ENCODE measurements around the gene RYR1. TPM values are rescaled to one million over a fixed set of nuclear protein-coding genes. Genes with fewer than 3 reads are reported as not detected.

Gene RYR1
- total and polyA plus RNA-seq, 2 of the 13 experiments (the other 11 are each of a cell fraction or from before 2014, with no cell fraction given) = 0.03 TPM; not detected in 1

DNA sequence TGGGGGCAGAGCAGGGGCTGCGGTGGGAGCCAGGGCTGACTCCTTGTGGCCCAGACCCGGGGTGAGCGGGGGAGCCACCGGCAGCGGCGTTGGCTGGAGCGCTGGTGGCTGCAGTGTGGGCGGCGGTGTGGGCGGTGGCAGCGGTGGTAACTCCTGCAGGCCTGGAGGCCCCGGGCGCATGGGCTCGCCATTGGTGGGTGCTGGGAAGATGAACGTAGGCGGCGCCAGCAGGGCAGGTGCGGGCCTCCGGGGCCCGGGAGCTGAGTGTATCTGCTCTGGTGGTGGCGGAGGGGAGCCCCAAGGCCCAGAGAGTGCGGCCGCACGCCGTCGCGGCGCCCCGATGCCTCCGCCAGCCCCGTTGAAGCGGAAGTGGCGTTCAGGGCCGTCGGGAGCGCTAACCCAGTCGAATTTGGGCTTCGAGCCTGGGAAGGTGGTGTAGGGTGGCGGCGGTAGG lies 47.7 kb upstream of the RYR1 start:
- in situ Hi-C loops (cut with HindIII; ENCODE audit: extremely low pct_ligation_motif_present, low pct_unique_long_range_greater_than_20kb) (no loop called here), intact Hi-C loops (cut with micrococcal nuclease; ENCODE audit: unreplicated experiment) (no loop called here)
- CTCF ChIA-PET (ENCODE audit: low intra/inter-chr PET ratio, low total read pairs) = no interaction called here

More for the DNA sequence above, 47.7 kb upstream of the RYR1 start:
- no TSS peak for BruUV-seq (replicated peaks)
- WGBS (ENCODE audit: low lambda C conversion rate) = 97% methylated on average over 33 of the region's 40 CpGs
- Histone ChIP-seq H2AFZ (ENCODE audit: low read length) (no peak overlapping the region), H3K4me1 (ENCODE audit: insufficient read depth, low read length) (peaks cover 23% of the 10 kb centered on the region), H3K27ac (ENCODE audit: extremely low read length, insufficient read depth, low read length) (no peak overlapping the region), H3K9me3 (ENCODE audit: low read length) (no peaks in the 10 kb centered on the region), H3K79me2 (ENCODE audit: insufficient read depth, low read length) (no peaks in the 10 kb centered on the region), H3K4me2 (ENCODE audit: low read depth, low read length) (no peak overlapping the region), H4K20me1 (ENCODE audit: insufficient read depth, low read length) (peaks cover 4% of the 10 kb centered on the region; the same call in 1 of the 2 replicates), H3K4me3 (replicated peaks in 1 of 3; ENCODE audit: insufficient read depth in 1 of 3, low read depth in 2 of 3, low read length in 3 of 3) (no peak overlapping the region), H3K27me3 (ENCODE audit: control insufficient read depth in 1 of 2, insufficient read depth in 2 of 2, low read length in 2 of 2) (peaks cover 2 to 20% of the 10 kb centered on the region in 2 experiments; a peak in 3 of 5 replicates), H3K36me3 (replicated peaks in 1 of 2; ENCODE audit: control insufficient read depth in 1 of 2, insufficient read depth in 2 of 2, low read length in 2 of 2) (peaks cover 16 to 28% of the 10 kb centered on the region in 2 experiments), H3K9ac (ENCODE audit: insufficient read depth, low read depth, low read length) (no peak overlapping the region)
- DNase-seq (ENCODE audit: low spot score) (no peak), ATAC-seq (no peak), FAIRE-seq (no peak)
- POLR2A ChIA-PET = interaction anchor here (2.5 kb wide), 1 partner anchor 11 kb away, joined by 15 read pairs; the partner anchor contains the start of gene PSMD8
- TF ChIP-seq ZNF75D (CRISPR knock-in tag; IDR thresholded peaks at IDR 0.05; ENCODE audit: borderline replicate concordance) (no peak), ZNF607 (CRISPR knock-in tag; IDR thresholded peaks at IDR 0.05; ENCODE audit: borderline replicate concordance) (no peak), AGO2 (optimal IDR thresholded peaks at IDR 0.05; ENCODE audit: low read depth, low read length) (peak; percentile 53), SSRP1 (CRISPR knock-in tag; IDR thresholded peaks at IDR 0.05) (no peak), RBFOX2 (IDR thresholded peaks at IDR 0.05; ENCODE audit: low read depth, low read length) (peak; percentile 54), CREB3 (CRISPR knock-in tag; IDR thresholded peaks at IDR 0.05) (no peak), ZNF496 (CRISPR knock-in tag; IDR thresholded peaks at IDR 0.05; ENCODE audit: insufficient replicate concordance) (no peak)
- TF ChIP-seq, protein P1, sequence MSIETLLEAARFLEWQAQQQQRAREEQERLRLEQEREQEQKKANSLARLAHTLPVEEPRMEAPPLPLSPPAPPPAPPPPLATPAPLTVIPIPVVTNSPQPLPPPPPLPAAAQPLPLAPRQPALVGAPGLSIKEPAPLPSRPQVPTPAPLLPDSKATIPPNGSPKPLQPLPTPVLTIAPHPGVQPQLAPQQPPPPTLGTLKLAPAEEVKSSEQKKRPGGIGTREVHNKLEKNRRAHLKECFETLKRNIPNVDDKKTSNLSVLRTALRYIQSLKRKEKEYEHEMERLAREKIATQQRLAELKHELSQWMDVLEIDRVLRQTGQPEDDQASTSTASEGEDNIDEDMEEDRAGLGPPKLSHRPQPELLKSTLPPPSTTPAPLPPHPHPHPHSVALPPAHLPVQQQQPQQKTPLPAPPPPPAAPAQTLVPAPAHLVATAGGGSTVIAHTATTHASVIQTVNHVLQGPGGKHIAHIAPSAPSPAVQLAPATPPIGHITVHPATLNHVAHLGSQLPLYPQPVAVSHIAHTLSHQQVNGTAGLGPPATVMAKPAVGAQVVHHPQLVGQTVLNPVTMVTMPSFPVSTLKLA (IDR thresholded peaks at IDR 0.05) = no peak
- TF ChIP-seq, protein P2, sequence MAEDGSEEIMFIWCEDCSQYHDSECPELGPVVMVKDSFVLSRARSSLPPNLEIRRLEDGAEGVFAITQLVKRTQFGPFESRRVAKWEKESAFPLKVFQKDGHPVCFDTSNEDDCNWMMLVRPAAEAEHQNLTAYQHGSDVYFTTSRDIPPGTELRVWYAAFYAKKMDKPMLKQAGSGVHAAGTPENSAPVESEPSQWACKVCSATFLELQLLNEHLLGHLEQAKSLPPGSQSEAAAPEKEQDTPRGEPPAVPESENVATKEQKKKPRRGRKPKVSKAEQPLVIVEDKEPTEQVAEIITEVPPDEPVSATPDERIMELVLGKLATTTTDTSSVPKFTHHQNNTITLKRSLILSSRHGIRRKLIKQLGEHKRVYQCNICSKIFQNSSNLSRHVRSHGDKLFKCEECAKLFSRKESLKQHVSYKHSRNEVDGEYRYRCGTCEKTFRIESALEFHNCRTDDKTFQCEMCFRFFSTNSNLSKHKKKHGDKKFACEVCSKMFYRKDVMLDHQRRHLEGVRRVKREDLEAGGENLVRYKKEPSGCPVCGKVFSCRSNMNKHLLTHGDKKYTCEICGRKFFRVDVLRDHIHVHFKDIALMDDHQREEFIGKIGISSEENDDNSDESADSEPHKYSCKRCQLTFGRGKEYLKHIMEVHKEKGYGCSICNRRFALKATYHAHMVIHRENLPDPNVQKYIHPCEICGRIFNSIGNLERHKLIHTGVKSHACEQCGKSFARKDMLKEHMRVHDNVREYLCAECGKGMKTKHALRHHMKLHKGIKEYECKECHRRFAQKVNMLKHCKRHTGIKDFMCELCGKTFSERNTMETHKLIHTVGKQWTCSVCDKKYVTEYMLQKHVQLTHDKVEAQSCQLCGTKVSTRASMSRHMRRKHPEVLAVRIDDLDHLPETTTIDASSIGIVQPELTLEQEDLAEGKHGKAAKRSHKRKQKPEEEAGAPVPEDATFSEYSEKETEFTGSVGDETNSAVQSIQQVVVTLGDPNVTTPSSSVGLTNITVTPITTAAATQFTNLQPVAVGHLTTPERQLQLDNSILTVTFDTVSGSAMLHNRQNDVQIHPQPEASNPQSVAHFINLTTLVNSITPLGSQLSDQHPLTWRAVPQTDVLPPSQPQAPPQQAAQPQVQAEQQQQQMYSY (CRISPR knock-in tag; IDR thresholded peaks at IDR 0.05) = no peak
